CD4-positive, CD25-positive, alpha-beta regulatory T cell (primary cell): Measurements from ENCODE around the gene EIF5. TPM values are rescaled to one million over a fixed set of nuclear protein-coding genes. Genes with fewer than 3 reads are reported as not detected.

Experiments
- ATAC-seq, 2 donors: fragments of 150-1000 bp; cut with Tn5 transposase; one replicate each; pipeline ENCODE4 v1.10.0; 2021; ENCODE audit warnings: low read depth in 2 of 2, moderate number of reproducible peaks in 2 of 2, moderate library complexity in 1 of 2
- DNase-seq, 3 donors: peaks; one replicate each; pipeline versions ENCODE4 v3.0.0 to v3.0.0-alpha.2; 2012 to 2022; ENCODE audit warnings: mixed read lengths in 1 of 3
- H3K27ac ChIP-seq: one replicate; pipeline ENCODE4 v1.7.0; 2013; ENCODE audit warnings: mild to moderate bottlenecking, low read length; ENCODE audit not compliant: insufficient read depth, poor library complexity, severe bottlenecking
- H3K27me3 ChIP-seq: one replicate; pipeline ENCODE4 v1.7.0; 2013; ENCODE audit warnings: low read length; ENCODE audit not compliant: control insufficient read depth, insufficient read depth
- H3K36me3 ChIP-seq: one replicate; pipeline ENCODE4 v1.7.0; 2013; ENCODE audit warnings: mild to moderate bottlenecking, low read length, moderate library complexity; ENCODE audit not compliant: control insufficient read depth, insufficient read depth
- H3K4me1 ChIP-seq: 2 replicates; pipeline ENCODE4 v1.7.0; 2013; ENCODE audit warnings: mild to moderate bottlenecking, low read length; ENCODE audit not compliant: insufficient read depth, control insufficient read depth, poor library complexity, severe bottlenecking
- H3K4me3 ChIP-seq: one replicate; pipeline ENCODE4 v1.7.0; 2013; ENCODE audit warnings: low read depth, mild to moderate bottlenecking, low read length, moderate library complexity
- H3K9me3 ChIP-seq, 2 experiments: 1 replicate in 1 of 2; 2 replicates in 1 of 2; pipeline ENCODE4 v1.7.0; 2013; ENCODE audit warnings: low read length in 2 of 2, mild to moderate bottlenecking in 1 of 2, moderate library complexity in 1 of 2; ENCODE audit not compliant: control insufficient read depth in 2 of 2
- H3K27ac Mint-ChIP-seq, 3 donors: one replicate each; pipeline ENCODE4 v1.8.0; 2020 to 2022; ENCODE audit warnings: mild to moderate bottlenecking in 3 of 3, mixed read lengths in 3 of 3, moderate library complexity in 2 of 3
- H3K27me3 Mint-ChIP-seq: one replicate; pipeline ENCODE4 v1.8.0; 2022; ENCODE audit warnings: mild to moderate bottlenecking, mixed read lengths
- H3K36me3 Mint-ChIP-seq: one replicate; pipeline ENCODE4 v1.8.0; 2020; ENCODE audit warnings: mixed read lengths
- H3K4me1 Mint-ChIP-seq, 4 donors: one replicate each; pipeline ENCODE4 v1.8.0; 2020 to 2022; ENCODE audit warnings: mixed read lengths in 4 of 4, mild to moderate bottlenecking in 1 of 4
- H3K4me3 Mint-ChIP-seq, 4 donors: one replicate each; pipeline ENCODE4 v1.8.0; 2020 to 2022; ENCODE audit warnings: mild to moderate bottlenecking in 4 of 4, mixed read lengths in 4 of 4, moderate library complexity in 3 of 4
- H3K9me3 Mint-ChIP-seq, 7 donors: one replicate each; pipeline ENCODE4 v1.8.0; 2020 to 2022; ENCODE audit warnings: mixed read lengths in 7 of 7, mild to moderate bottlenecking in 3 of 7, moderate library complexity in 2 of 7
- polyA plus RNA-seq, 4 donors: library from polyadenylated mRNA; unstranded; fragments of 300-500 nt; fragmentation: Illumina TruSeq; gene quantifications; one replicate each; pipeline ENCODE4 v1.2.3, GENCODE V29; 2021
- total RNA-seq: library from RNA; stranded (reverse); gene quantifications from one replicate; pipeline ENCODE4 v1.2.3, GENCODE V29; 2022

EIF5 gene
- total and polyA plus RNA-seq, 5 donors from 2014 or later = 364 to 675 (median 373) TPM

GRCh38 chr14:103380719-103381377 lies 46.8 kb downstream of the EIF5 start:
- Mint-ChIP-seq H3K4me3 (peak overlapping the region in 1 of 4 donors; percentile 27), H3K4me1 (peaks cover 0 to 10% (median 3%) of the 10 kb centered on the region in 4 donors), H3K9me3 (peaks cover 0 to 3% (median 0%) of the 10 kb centered on the region in 7 donors), H3K27ac (no peak overlapping the region), H3K36me3 (no peaks in the 10 kb centered on the region), H3K27me3 (peaks cover 13% of the 10 kb centered on the region)
- no peak overlapping the region for H3K4me3 ChIP-seq
- no peak for DNase-seq
- no peak overlapping the region for H3K27ac ChIP-seq
- peaks cover 9% of the 10 kb centered on the region for H3K4me1 ChIP-seq
- H3K27me3 ChIP-seq = no peaks in the 10 kb centered on the region
- ATAC-seq = no peak
- H3K36me3 ChIP-seq = no peaks in the 10 kb centered on the region
- no peaks in the 10 kb centered on the region for H3K9me3 ChIP-seq

GRCh38 chr14:103382376-103382775 lies 48.3 kb downstream of the EIF5 start:
- H3K27ac Mint-ChIP-seq = no peak overlapping the region
- ATAC-seq (no peak), DNase-seq (no peak)
- peaks cover 13% of the 10 kb centered on the region for H3K27me3 Mint-ChIP-seq
- H3K4me3 Mint-ChIP-seq = peak overlapping the region in 1 of 4 donors; percentile 58
- peaks cover 5 to 15% (median 10%) of the 10 kb centered on the region in 4 donors for H3K4me1 Mint-ChIP-seq
- Histone ChIP-seq H3K4me3 (no peak overlapping the region), H3K27ac (no peak overlapping the region), H3K9me3 (no peaks in the 10 kb centered on the region), H3K36me3 (no peaks in the 10 kb centered on the region), H3K4me1 (peaks cover 23% of the 10 kb centered on the region), H3K27me3 (no peaks in the 10 kb centered on the region)
- peaks cover 0 to 3% (median 0%) of the 10 kb centered on the region in 7 donors for H3K9me3 Mint-ChIP-seq
- H3K36me3 Mint-ChIP-seq = no peaks in the 10 kb centered on the region

DNA sequence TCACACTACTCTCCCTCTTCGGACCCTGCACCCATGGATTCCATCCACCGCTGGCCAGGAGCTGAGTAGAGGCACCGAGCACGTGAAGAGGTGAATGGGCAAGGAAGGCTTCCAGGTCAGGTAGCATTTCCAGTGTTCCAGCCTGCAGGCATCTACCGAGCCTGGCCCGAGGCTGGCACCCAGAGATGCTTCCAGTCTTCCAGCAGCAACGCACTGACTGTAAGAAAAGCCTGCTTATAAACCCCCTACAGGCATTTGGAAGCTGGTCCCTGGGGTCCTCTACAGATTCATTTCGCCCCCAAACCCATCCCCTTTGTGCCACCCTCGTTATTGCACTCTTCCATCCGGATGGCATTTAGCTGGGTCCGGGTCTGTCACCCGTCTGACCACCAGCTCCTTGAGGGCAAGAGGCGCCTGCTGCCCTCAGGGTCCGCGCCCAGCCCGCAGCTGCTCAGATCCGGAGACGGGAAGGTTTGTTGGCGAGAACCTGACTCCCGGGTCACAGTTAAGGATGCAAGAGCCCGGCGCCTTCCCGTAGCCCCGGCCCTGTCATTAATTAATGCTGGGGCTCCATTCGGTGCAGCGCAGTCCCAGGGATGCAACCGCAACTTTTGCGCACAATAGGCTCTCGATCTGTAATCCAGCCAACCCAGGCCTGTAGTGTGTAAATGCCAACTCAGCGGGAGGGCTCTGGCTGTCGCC lies 50.6 kb downstream of the EIF5 start:
- Histone ChIP-seq H3K27me3 (no peaks in the 10 kb centered on the region), H3K9me3 (no peaks in the 10 kb centered on the region), H3K4me3 (peak overlapping the region; percentile 73), H3K4me1 (peaks cover 38% of the 10 kb centered on the region), H3K36me3 (no peaks in the 10 kb centered on the region), H3K27ac (peak overlapping the region; percentile 92)
- Mint-ChIP-seq H3K9me3 (peaks cover 0 to 3% (median 0%) of the 10 kb centered on the region in 7 donors), H3K27me3 (peaks cover 13% of the 10 kb centered on the region), H3K27ac (peak overlapping the region; percentile 89 to 98 (median 94)), H3K4me3 (peak overlapping the region; percentile 94 to 99 (median 96)), H3K36me3 (no peaks in the 10 kb centered on the region), H3K4me1 (peaks cover 13 to 35% (median 24%) of the 10 kb centered on the region in 4 donors)
- no peak for DNase-seq
- no peak for ATAC-seq

DNA sequence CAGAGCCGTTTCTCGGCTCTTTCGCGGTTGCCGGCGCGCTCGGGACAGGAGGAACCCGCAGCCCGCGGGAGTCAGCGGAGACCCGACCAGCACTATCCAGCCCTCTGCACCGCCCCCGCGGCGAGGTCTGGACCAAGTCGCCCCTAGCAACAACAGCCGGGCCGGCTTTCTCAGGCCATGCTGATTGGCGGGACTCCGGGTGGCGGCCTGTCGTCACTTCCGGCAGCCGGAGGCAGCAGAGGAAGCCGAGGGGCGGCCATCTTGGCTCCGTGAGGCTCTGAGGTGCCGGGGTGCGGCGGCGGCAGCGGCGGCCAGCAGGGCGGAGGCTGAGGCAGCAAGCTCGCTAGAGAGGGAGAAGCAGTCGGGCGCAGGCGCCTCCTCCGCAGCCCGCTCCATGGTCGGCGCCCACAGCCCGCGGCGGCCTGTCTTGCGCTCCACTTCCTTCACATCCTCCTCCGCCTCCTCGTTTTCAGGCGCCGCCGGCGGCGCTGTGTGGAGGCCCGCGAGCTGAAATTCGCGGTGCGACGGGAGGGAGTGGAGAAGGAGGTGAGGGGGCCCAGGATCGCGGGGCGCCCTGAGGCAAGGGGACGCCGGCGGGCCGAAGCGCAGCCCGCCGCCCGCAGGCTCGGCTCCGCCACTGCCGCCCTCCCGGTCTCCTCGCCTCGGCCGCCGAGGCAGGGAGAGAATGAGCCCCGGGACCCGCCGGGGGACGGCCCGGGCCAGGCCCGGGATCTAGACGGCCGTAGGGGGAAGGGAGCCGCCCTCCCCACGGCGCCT lies 51.3 kb downstream of the EIF5 start, which contains the start of gene MARK3:
Gene MARK3 (plus strand): TSS at position 264 of the 777 bp plus-strand sequence. CDS start 615 bp downstream, outside the sequence.
- no peaks in the 10 kb centered on the region for H3K36me3 ChIP-seq
- H3K9me3 ChIP-seq = no peaks in the 10 kb centered on the region
- Mint-ChIP-seq H3K9me3 (peaks cover 0 to 3% (median 0%) of the 10 kb centered on the region in 7 donors), H3K4me1 (peaks cover 13 to 40% (median 28%) of the 10 kb centered on the region in 4 donors), H3K27me3 (peaks cover 13% of the 10 kb centered on the region), H3K36me3 (no peaks in the 10 kb centered on the region), H3K4me3 (peak within 1 kb of the TSS; percentile 94 to 99 (median 98)), H3K27ac (peak within 1 kb of the TSS; percentile 95 to 98 (median 96))
- no peaks in the 10 kb centered on the region for H3K27me3 ChIP-seq
- DNase-seq = peak; percentile 96 to 97 (median 97)
- peak within 1 kb of the TSS; percentile 98 for H3K4me3 ChIP-seq
- H3K4me1 ChIP-seq = peaks cover 41% of the 10 kb centered on the region
- peak within 1 kb of the TSS; percentile 92 for H3K27ac ChIP-seq
- peak; percentile 92 for ATAC-seq

DNA sequence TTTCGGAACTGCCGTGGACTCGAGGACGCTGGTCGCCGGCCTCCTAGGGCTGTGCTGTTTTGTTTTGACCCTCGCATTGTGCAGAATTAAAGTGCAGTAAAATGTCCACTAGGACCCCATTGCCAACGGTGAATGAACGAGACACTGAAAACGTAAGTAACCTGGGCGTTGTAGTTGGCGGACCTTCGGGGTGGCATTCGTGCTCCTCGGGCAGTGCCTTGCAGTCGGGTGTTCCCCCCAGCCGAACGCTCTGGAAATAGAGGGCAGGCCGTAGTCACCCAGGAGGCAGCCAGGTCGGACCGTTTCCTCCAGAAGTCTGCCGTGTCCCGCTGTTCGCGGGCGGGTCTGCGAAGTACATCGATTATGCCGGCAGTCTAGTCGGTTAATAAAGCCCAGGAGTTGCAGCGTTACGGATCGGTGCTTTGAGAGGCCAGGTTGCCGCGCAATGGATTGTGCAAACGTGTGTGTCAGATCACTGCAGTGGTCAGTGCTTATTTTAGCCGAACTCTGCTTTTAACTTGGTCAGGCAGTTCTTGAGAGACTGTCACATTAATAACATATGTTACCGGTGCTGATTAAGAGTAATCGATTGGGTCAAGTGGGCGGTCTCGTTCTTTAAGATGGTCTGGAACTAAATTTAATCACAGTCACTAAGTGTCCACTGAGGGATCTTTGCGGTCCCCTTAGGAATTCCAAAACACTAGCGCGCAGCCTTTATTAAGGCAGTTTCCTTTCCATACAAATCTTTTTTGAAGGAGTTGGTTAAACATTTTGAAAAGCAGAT lies 52.1 kb downstream of the EIF5 start:
- Mint-ChIP-seq H3K4me1 (peaks cover 16 to 47% (median 33%) of the 10 kb centered on the region in 4 donors), H3K36me3 (no peaks in the 10 kb centered on the region), H3K27ac (peak overlapping the region; percentile 95 to 98 (median 96)), H3K4me3 (peak overlapping the region; percentile 94 to 99 (median 98)), H3K27me3 (peaks cover 13% of the 10 kb centered on the region), H3K9me3 (peaks cover 0 to 1% (median 0%) of the 10 kb centered on the region in 7 donors)
- no peaks in the 10 kb centered on the region for H3K36me3 ChIP-seq
- peak overlapping the region; percentile 98 for H3K4me3 ChIP-seq
- H3K27me3 ChIP-seq = no peaks in the 10 kb centered on the region
- H3K9me3 ChIP-seq = no peaks in the 10 kb centered on the region
- ATAC-seq = no peak
- peak; percentile 17 to 63 (median 28) for DNase-seq
- peak overlapping the region; percentile 92 for H3K27ac ChIP-seq
- H3K4me1 ChIP-seq = peaks cover 49% of the 10 kb centered on the region

GRCh38 chr14:103386713-103387329 lies 52.8 kb downstream of the EIF5 start:
- Histone ChIP-seq H3K36me3 (no peaks in the 10 kb centered on the region), H3K27me3 (no peaks in the 10 kb centered on the region), H3K4me3 (peak overlapping the region; percentile 98), H3K4me1 (peaks cover 54% of the 10 kb centered on the region), H3K9me3 (no peaks in the 10 kb centered on the region), H3K27ac (peak overlapping the region; percentile 92)
- Mint-ChIP-seq H3K27me3 (peaks cover 8% of the 10 kb centered on the region), H3K4me3 (peak overlapping the region; percentile 94 to 99 (median 98)), H3K4me1 (peaks cover 19 to 50% (median 35%) of the 10 kb centered on the region in 4 donors), H3K27ac (peak overlapping the region; percentile 95 to 98 (median 96)), H3K36me3 (no peaks in the 10 kb centered on the region), H3K9me3 (peaks cover 0 to 1% (median 0%) of the 10 kb centered on the region in 7 donors)
- ATAC-seq (no peak), DNase-seq (no peak)
